T47D (cell line): Measurements from ENCODE around the gene GNAI1.

Experiments used
- DNase-seq, 2 experiments: peaks; one replicate each; pipeline versions ENCODE4 v3.0.0 to v3.0.0-alpha.2; 2011 to 2012; ENCODE audit warnings: low read depth in 1 of 2, low spot score in 1 of 2
- JUND ChIP-seq: IDR thresholded peaks from 2 replicates; pipeline ENCODE4 v1.6.1; 2012; ENCODE audit warnings: low read depth
- in situ Hi-C: cut with HindIII; loops from 2 replicates; pipeline ENCODE4 v1.10.0; 2016; ENCODE audit warnings: low sequenced_read_pairs, low pct_unique_long_range_greater_than_20kb

The GNAI1 gene

DNA sequence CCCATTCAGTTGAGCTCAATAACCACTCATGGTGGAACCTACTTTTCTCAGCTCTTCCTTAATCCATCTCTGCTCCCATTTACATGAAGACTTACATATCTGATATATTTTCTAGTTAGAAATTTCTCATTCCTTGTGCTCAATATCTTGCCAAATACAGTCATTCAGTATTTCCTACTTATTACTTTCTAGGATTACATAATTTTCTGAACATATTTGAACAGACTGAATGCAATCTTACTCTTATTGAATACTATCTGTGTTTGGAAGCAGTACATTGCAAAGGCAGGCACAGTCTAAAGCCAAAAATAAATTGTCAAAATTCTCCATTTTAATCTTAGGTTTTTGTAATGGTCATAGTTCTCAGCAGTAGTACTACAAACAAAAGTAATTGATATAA lies 126.0 kb downstream of the GNAI1 start:
- no peak for TF ChIP-seq JUND
- in situ Hi-C loops = no loop called here

DNA sequence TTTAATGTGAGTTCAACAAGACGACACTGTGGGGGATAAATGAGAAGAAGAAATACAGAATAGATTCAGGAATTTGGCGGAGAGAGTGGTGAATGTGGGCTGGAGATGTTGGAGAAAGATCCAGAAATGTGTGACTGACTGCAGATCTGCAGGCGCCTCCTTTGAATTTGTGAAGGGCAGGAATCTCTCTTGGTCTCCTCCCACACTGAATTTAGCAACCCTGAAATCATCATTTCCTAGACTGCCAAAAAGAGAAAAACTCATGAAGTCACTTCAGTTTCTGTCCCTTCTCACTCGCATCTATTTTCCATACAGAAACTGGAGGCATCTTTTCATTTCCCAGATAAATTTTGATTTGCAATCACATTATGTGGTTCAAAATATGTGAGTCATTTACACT lies 128.7 kb downstream of the GNAI1 start:
- in situ Hi-C loops = no loop called here
- no peak for DNase-seq
- no peak for TF ChIP-seq JUND

More for the DNA sequence above, 126.0 kb downstream of the GNAI1 start:
- no peak for DNase-seq

DNA sequence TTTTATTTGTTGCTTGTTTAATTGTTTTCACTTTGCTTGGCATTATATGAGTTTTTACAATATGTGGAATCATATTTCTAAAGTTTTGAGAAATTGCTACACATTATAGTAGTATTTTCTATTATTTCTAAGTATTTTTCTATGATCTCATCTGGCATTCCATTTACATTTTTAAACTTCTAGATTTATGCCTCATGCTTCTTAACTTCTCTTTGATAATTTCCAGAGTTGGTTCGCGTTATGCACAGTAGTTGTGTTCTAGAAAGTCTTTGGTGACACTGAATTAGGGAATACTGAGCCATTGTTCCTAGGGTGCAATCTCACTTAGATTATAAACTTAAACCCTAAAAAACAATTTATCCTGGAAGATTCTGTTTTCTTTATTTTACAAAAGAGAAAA lies 129.2 kb downstream of the GNAI1 start:
- in situ Hi-C loops = no loop called here

DNA sequence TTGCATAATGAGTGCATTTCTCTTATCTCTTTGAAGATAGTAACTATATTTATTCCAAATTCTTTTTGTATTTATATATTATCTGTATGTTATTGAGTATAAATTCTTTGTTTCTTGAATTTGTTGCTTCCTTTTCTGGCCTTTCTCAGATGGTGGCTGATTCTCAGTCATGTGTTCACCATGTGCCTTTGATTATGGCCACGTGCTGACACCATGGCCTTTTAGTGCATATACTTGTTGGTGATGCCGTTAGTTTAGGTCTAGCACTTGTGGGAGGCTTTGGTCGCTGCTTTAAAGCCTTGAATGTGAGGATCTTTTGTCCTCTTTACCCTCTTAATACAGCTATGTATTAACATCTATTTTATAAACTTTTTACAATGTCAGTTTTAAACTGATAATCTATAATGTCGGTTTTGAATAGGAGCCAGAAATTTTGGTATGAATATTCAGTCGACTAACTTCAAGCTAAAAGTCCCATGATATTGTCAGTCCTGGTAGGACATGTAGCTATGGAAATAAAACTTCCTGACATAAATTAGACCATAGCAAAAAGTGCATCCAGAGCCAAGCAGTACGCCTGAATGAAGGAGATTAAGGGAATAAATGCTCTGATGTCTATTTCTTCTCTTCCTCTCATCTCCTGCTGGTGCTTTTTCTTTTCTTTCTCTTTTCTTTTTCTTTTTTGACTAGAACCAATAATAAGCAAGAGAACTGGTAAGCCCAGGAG lies 130.3 kb downstream of the GNAI1 start:
- no peak for DNase-seq
- TF ChIP-seq JUND = no peak
- in situ Hi-C loops = no loop called here

More for the DNA sequence above, 129.2 kb downstream of the GNAI1 start:
- TF ChIP-seq JUND = no peak
- no peak for DNase-seq

DNA sequence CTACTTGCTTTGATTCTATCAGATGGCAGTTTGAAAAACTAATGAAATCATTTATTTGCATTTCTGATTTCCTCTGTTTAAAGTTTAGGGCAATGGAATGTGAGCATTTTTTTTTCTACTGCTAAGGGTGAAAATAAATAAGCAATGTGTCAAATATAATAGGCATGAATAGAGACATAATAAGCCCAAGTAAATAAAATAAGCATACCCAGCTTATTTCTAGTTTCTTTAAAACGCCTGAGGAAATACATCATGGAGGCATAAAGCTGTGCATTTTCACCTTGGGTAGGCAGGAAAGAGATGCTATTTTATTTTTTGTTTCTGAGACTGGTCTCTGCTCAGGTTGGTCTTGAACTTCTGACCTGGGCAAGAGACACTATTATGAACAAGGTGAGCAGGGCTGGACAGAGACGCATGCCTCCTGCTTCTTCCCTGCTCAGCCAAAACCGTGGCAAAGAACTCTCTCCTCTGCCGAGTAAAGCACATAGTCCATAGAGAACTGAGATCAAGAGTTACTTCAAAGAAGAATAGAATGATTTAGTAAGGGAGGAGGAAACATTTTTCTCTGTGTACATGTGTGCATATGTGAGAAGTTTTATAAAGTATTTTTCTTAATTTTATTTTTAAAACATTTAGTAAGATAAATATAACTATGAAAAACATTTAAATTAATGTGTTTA lies 138.1 kb downstream of the GNAI1 start:
- no peak for TF ChIP-seq JUND
- no peak for DNase-seq
- in situ Hi-C loops = no loop called here

DNA sequence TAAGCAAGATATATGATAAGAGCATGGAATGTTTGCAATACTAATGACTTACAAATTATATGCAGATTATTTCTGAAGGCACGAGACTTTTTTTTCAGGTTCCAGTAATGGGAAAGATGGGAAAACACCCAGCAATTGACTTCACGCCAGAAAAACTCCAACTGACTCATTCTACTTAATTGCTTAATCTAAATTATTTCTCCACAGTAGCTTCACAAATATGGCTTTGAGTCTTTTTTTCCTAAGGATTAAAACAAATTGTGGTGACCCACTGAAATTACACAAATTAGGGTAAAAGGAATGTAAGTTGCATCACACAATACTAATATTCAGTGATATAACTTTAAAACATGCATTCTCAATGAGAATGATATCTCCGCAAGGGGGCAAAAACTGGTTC lies 138.7 kb downstream of the GNAI1 start:
- no peak for TF ChIP-seq JUND
- in situ Hi-C loops = no loop called here
- no peak for DNase-seq

DNA sequence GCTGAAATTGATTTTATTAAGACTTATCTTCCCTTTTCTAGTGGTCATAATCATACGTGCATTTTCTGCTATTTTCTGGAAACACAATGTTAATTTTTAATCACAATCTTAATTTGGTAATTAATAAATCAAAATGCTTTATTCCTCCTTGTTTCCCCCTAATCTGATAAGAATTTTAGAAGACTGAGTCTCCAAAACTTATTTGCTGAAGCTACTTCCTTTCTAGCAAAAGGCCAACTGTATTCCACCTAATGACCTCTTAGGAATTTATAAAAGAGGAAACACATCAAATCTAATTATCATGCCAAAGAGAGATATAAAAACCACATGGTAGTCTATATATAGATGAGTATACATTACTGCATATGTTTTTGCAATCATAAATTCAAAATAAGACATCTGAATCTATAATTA lies 140.6 kb downstream of the GNAI1 start:
- in situ Hi-C loops = no loop called here
- DNase-seq = no peak
- no peak for TF ChIP-seq JUND
